ENCODE results near the gene CIAO2B. TPM values are rescaled to one million over a fixed set of nuclear protein-coding genes. Genes with fewer than 3 reads are reported as not detected.

CIAO2B gene
- total RNA-seq, 1 experiment from 2014 or later, result 83.0 TPM

DNA sequence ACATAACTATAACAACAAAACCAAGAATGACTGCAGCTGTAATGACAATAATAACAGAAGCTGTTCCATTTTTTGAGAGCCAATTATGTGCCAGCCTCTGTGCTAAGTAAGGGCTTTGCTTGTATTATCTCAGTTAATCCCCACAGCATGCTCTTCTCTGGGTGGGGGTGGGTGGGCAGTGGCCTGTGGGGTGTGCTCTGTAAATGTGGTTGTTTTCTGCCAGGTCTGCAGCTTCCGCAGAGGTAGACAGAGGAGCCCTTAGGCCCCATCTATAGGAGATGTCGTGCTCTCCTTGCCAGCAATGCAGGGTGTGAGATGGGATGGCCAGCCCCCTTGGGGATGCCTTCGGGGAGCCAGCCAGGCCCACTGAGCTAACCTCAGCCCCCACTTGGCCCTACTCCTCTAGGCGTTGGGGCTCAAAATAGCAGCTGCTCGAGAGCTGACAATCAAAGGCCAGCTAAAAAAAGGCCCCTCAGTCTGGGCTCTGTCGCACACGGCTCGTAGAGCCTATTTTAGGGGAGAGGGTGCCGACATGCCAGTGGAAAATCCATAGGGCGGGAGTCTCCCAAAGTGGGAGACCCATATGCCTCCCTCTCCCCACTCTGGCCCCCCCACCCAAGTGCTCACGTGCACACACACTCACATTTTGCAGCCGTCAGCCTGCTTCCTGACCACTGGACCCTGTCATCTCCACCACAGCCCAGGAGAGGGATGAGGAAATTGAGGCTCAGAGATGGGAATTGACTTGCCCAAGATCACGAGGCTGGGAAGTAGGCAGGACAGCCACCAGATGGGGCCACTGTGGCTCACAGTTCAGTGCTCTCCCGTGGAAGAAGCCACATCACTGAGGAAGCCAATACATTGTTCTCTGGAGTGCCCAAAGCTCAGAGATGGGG lies 31.3 kb downstream of the CIAO2B start:
- no peak overlapping the region for H3K9ac ChIP-seq (ENCODE audit: extremely low read depth, insufficient read length, low read length)
- Mint-ChIP-seq H3K27ac (no peak overlapping the region), H3K9me3 (no peaks in the 10 kb centered on the region), H3K4me3 (no peak overlapping the region), H3K27me3 (ENCODE audit: low read depth) (peaks cover 13% of the 10 kb centered on the region), H3K4me1 (peaks cover 8 to 18% of the 10 kb centered on the region in 2 experiments; a peak in 3 of 4 replicates), H3K36me3 (ENCODE audit: insufficient read depth in 1 of 3, low read depth in 3 of 3) (no peaks in the 10 kb centered on the region)
- H2BK12ac ChIP-seq (ENCODE audit: insufficient read length, low read depth, low read length), result no peak overlapping the region
- no peak overlapping the region for H2BK20ac ChIP-seq (ENCODE audit: low read depth, low read length, poor library complexity, severe bottlenecking)
- H3K14ac ChIP-seq (ENCODE audit: insufficient read depth, low read length), result no peak overlapping the region
- no peak overlapping the region for H2BK5ac ChIP-seq (ENCODE audit: insufficient read length, low read length)
- H3K18ac ChIP-seq (ENCODE audit: insufficient read length, low read depth, low read length), result no peak overlapping the region
- no peak overlapping the region for H4K91ac ChIP-seq (ENCODE audit: insufficient read length, low read depth, low read length)
- no peak overlapping the region for H3T11ph ChIP-seq (ENCODE audit: low read length)
- no peak overlapping the region for H2BK120ac ChIP-seq (ENCODE audit: low read depth, low read length, poor library complexity, severe bottlenecking)
- no peak overlapping the region for H3K4ac ChIP-seq (ENCODE audit: low read depth, low read length)
- no peak overlapping the region for H4K8ac ChIP-seq (replicated peaks; ENCODE audit: insufficient read length, low read depth, low read length)
- TF ChIP-seq, protein P1, sequence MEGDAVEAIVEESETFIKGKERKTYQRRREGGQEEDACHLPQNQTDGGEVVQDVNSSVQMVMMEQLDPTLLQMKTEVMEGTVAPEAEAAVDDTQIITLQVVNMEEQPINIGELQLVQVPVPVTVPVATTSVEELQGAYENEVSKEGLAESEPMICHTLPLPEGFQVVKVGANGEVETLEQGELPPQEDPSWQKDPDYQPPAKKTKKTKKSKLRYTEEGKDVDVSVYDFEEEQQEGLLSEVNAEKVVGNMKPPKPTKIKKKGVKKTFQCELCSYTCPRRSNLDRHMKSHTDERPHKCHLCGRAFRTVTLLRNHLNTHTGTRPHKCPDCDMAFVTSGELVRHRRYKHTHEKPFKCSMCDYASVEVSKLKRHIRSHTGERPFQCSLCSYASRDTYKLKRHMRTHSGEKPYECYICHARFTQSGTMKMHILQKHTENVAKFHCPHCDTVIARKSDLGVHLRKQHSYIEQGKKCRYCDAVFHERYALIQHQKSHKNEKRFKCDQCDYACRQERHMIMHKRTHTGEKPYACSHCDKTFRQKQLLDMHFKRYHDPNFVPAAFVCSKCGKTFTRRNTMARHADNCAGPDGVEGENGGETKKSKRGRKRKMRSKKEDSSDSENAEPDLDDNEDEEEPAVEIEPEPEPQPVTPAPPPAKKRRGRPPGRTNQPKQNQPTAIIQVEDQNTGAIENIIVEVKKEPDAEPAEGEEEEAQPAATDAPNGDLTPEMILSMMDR (conservative IDR thresholded peaks at IDR 0.05), result no peak
- no peaks in the 10 kb centered on the region for H3K23me2 ChIP-seq (ENCODE audit: insufficient read length, low read depth, low read length, poor library complexity, severe bottlenecking)
- H3K79me2 ChIP-seq (ENCODE audit: insufficient read depth, low read length), result no peaks in the 10 kb centered on the region
- H3K79me1 ChIP-seq (ENCODE audit: insufficient read depth, low read depth, low read length, poor library complexity, severe bottlenecking), result no peaks in the 10 kb centered on the region
- no CpG with 5 or more reads among the region's 14 CpGs for WGBS (ENCODE audit: extremely low coverage, insufficient read length, low lambda C conversion rate)
- no peak overlapping the region for H3K4me2 ChIP-seq (ENCODE audit: insufficient read depth, insufficient read length, low read length)
- H4K20me1 ChIP-seq (ENCODE audit: control insufficient read depth, insufficient read depth, insufficient read length), result no peaks in the 10 kb centered on the region
- no peak overlapping the region for H3K56ac ChIP-seq (ENCODE audit: insufficient read length, low read depth, low read length)
- H4K5ac ChIP-seq (ENCODE audit: insufficient read length, low read depth, low read length), result no peak overlapping the region
- no peak overlapping the region for H2BK15ac ChIP-seq (ENCODE audit: low read depth, low read length)
- H3K4me1 ChIP-seq (ENCODE audit: insufficient read depth, low read length), result no peaks in the 10 kb centered on the region
- H3K27ac ChIP-seq (ENCODE audit: insufficient read length, low read depth, low read length), result no peak overlapping the region
- no peak for DNase-seq
- H3K9me3 ChIP-seq (ENCODE audit: control insufficient read depth, low read depth, low read length), result no peaks in the 10 kb centered on the region
- no peaks in the 10 kb centered on the region for H3K27me3 ChIP-seq (ENCODE audit: insufficient read depth, low read length)
- no peak overlapping the region for H3K23ac ChIP-seq (ENCODE audit: insufficient read length, low read depth, low read length)
- H2AK5ac ChIP-seq (ENCODE audit: insufficient read length, low read length), result no peak overlapping the region
- H2AFZ ChIP-seq (ENCODE audit: low read length), result no peak overlapping the region
